Ramos (cell line): ENCODE results near the gene RBM15.

Source experiments
- in situ Hi-C: fragments of 300-500 bp; cut with MboI; formaldehyde crosslinking; loops from one replicate; pipeline ENCODE4 v1.14.3; 2022; ENCODE audit warnings: low sequenced_read_pairs; ENCODE audit not compliant: unreplicated experiment

The RBM15 gene

DNA sequence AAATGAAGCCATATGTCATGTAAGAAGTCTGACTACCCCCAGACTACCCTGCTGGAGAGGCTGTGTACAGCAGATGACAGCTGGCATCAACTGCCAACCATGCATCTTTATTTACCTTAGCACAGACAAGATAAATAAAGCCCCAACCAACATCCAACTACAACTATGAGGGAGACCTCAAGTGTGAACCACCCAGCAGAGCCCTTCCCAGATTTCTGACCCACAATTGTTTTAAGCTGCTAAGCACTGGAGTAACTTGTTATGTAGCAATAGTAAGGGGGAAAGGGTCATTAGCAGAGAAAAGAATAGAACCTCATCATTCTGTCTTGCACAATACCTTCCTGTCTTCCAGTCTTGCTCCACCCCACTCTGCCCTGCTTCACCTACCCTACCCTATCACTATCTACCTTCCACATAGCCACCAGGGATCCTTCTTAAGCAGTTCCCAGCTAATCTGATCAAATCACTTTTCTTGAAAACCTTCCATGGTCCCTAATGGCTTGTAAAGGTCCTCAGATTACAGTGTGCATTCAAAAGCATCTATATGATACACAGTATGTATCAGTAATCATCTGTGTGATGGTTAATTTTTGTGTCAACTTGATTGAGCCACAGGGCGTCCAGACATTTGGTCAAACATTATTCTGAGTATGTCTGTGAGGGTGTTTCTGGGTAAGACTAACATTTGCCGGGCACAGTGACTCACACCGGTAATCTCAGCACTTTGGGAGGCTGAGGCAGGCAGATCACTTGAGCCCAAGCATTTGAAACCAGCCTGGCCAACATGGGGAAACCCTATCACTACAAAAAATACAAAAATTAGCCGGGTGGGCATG, 19.6 kb upstream of the RBM15 start:
- in situ Hi-C loops: loop anchor here (5.0 kb wide), 1 partner anchor 117 kb away; no protein-coding TSS in a partner anchor

DNA sequence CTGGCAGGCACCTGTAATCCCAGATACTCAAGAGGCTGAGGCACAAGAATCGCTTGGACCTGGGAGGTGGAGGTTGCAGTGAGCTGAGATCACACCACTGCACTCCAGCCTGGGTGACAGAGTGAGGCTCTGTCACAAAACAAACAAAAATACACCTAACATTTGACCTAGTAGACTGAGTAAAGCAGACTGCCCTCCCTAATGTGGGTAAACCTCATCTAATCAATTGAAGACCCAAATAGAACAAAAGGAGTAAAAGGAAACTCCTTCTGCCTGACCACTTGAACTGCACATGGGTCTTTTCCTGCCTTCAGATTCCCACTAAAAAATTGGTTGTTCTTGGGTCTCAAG, 19.0 kb upstream of the RBM15 start:
- in situ Hi-C loops: loop anchor here (5.0 kb wide), 1 partner anchor 118 kb away; no protein-coding TSS in a partner anchor

DNA sequence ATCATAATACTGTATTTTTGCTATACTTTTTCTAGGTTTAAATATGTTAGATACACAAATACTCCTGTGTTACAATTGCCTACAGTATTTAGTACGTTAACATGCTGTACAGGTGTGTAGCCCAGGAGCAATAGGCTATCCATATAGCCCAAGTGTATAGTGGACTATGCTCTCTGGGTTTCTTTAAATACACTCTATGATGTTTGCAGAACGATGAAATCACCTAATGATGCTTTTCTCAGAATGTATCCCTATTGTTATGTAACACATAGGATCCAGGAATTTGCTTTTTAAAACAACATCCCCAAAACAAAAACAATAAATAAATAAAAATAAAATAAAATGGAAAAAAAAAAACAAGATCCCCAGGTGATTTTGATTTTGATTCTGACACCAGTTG, 18.1 kb upstream of the RBM15 start:
- in situ Hi-C loops: loop anchor here (5.0 kb wide), 1 partner anchor 119 kb away; no protein-coding TSS in a partner anchor

DNA sequence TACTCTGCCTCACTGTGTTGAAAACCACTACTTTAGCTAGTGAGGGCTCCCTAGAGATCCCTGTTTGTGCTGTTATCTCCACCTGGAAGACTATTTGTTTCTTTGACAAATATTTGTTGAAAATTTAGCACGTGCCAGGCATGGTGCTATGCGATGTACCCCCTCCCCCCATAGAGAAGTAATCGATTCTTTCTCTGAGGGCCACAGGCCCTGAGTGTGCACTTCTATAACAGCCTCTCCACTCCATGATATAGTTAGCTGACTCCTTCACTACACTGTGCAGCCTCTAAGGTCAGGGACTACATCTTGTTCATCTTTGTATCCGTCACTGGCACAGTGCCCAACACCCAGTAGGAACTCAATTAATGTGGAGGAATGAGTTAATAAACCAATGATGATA, 17.3 kb upstream of the RBM15 start:
- in situ Hi-C loops: loop anchor here (5.0 kb wide), 1 partner anchor 120 kb away; no protein-coding TSS in a partner anchor

DNA sequence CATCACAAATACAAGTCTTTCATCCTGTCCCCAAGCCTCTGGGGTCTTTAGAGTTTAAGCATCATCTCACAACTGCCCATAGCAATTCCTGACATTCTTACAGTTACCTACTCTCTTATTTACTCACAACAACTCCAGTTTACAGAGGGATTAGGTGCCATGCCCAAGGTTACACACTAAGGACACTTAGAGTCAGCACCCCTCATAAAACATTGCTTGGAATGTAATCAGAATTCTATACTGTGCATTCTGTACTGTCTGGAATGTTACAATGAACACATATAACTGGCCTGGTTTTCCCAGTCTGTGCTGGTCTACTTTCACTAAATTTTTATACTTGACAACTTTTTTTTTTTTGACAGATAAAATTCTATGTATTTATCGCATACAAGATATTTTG, 14.5 kb upstream of the RBM15 start:
- in situ Hi-C loops: loop anchor here (5.0 kb wide), 1 partner anchor 122 kb away; no protein-coding TSS in a partner anchor

DNA sequence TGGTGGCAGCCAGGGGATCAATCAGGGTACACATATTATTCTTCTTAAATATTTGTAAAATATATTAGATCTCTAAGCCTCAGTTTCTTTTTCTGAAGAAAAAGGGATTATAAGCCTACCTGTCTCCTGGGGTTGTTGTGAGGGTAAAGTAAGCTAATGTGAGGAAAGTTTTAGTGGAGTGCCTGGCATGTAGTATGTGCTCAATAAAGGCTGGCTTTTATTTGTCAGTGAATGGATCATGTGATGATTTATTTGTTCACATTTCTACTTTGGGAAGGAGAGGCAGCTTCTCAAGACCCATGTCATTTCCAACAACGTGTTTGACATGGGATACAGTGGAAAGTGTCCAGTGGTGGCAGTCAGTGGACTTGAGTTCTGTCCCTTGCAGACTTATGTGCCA, 12.4 kb upstream of the RBM15 start:
- in situ Hi-C loops: no loop called here

DNA sequence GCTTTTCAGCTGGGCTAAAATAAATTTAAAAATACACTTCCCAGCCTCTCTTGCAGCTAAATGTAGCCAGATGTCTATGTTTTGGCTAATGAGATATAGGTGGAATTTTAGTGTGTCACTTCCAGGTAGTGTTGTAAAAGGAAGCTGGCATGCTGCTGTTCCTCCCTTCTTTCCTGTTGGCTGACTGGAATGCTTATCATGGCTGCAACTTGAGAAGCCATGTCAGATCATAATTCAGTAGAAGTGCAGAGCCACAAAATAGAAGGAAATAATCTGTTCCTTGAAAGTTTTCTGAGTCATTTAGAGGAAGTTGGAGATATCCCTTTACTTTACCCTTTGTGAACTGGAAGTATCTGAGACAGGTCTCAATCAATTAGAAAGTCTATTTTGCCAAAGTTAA, 10.9 kb upstream of the RBM15 start:
- in situ Hi-C loops: no loop called here

DNA sequence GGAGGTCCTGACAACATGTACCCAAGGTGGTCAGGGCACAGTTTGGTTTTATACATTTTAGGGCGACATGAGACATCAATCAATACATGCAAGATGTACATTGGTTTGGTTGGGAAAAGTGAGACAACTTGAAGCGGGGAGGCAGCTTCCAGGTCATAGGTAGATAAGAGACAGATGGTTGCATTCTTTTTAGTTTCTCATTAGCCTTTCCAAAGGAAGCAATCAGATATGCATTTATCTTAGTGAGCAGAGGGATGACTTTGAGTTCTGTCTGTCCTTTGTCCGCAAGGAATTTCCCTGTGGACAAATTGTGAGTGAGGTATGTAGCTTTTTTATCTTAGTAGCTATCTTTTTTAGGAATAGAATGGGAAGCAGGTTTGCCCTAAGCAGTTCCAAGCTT, 10.5 kb upstream of the RBM15 start:
- in situ Hi-C loops: no loop called here

DNA sequence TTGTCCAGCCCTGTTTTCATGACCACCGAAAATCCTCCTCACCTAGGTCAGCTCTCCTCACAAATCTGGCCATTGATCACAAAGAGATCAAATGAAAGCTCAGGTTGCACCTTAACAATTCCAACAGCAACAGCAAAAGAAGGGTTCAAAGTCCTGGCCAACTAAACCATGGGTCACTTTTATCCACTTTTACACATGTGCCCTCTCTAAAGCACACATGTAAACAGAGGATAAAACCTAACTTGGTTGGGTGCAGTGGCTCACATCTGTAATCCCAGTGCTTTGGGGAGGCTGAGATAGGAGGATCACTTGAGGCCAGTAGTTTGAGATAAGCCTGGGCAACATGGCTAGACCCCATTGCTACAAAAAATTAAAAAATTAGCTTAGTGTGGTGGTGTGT, 3.9 kb upstream of the RBM15 start:
- in situ Hi-C loops: no loop called here

DNA sequence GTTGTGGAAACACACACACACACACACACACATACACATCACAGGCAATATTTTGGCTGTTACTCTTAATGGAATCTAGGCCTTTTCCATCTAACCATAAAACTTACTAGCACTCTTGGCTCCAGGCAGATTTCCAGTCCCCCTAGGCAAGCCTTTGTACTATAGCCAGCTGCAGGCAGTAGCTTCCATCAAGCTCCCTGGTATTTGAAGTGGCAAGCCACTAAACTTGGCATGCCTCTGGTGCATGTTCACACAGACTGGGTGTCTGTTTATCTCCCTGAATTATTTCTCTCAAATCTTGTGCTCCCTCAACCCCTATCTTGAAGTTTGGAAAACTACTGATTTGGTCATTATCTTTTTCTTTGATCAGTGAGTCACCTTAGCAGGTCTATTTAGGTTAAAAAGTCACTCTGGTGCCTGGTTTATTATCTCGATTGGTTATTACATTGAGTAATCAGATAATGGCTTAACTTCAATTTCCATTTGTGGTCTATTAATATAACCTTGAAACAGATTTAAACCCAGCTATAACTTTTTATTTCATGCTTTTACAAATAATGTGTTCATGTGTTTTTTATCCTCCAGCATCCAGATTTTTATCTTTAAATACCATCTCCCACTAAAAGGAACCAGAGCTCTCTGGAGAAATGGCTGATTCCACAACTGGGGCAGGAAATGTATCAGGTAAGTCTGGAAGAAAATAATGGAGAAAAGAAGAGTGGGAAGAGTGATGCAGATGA, 2.7 kb upstream of the RBM15 start:
- in situ Hi-C loops: no loop called here

DNA sequence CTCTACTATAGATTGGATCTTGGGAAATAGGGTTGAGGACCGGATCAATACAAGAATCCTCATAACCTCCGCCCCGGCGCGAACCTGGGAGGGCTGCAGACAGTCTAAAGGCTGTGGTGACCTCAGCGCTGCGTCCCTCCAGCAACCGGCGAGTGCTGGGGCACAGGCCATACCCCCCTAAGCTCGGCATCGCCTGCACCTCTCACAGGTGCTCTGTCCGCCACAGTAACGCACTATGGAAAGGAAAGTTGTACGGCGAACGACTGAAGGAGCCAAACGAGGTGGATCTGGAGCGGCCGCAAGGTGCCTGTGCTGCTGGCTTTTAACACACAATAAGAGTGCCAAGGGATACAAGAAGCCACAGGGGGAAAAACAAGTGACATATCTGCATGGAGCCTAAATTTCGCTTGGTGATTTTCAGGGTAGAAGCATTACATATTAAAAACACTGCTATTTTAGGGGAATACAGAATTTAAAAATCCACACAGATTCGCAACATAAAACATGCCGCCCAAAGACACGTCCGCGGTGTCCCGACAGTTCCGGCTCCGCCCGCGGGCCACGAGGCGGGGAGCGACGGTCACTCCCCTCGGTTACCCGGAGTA, 1.4 kb upstream of the RBM15 start:
- in situ Hi-C loops: no loop called here

DNA sequence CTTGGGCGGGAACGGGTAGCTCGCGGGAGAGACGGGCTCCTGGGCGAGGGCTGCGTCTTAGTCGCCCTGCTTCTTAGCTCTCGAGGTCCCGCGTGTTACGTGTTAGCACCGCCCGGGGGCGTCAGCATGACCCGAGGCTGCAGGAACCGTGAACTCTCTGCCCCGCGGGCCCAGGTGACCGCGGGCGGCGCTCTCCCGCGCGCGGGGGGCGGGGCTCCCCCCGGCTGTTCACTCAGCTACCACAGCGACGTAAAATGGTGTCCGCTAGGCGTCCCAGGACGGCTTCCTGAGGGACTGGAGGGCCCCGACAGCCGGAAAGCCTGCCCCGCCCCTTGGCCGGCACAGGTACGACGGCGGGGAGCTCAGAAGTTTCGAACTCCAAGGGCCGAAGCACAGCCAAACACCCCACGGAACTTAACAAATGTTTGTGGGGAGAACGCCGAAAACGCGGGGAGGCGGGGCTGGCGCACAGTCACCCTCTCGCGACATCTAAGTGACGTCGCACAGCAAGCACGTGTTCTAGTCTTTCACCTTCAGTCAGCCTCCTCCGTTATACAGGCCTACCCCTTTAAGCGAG, 780 bp upstream of the RBM15 start:
- in situ Hi-C loops: no loop called here

DNA sequence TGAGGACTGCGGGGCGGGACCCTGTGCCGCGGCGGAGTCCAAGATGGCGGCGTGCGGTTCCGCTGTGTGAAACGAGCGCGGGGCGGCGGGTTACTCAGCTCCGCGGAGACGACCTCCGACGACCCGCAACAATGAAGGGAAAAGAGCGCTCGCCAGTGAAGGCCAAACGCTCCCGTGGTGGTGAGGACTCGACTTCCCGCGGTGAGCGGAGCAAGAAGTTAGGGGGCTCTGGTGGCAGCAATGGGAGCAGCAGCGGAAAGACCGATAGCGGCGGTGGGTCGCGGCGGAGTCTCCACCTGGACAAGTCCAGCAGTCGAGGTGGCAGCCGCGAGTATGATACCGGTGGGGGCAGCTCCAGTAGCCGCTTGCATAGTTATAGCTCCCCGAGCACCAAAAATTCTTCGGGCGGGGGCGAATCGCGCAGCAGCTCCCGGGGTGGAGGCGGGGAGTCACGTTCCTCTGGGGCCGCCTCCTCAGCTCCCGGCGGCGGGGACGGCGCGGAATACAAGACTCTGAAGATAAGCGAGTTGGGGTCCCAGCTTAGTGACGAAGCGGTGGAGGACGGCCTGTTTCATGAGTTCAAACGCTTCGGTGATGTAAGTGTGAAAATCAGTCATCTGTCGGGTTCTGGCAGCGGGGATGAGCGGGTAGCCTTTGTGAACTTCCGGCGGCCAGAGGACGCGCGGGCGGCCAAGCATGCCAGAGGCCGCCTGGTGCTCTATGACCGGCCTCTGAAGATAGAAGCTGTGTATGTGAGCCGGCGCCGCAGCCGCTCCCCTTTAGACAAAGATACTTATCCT, 430 bp downstream of the RBM15 start:
- in situ Hi-C loops: no loop called here

DNA sequence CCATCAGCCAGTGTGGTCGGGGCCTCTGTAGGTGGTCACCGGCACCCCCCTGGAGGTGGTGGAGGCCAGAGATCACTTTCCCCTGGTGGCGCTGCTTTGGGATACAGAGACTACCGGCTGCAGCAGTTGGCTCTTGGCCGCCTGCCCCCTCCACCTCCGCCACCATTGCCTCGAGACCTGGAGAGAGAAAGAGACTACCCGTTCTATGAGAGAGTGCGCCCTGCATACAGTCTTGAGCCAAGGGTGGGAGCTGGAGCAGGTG, 961 bp downstream of the RBM15 start:
- in situ Hi-C loops: no loop called here

DNA sequence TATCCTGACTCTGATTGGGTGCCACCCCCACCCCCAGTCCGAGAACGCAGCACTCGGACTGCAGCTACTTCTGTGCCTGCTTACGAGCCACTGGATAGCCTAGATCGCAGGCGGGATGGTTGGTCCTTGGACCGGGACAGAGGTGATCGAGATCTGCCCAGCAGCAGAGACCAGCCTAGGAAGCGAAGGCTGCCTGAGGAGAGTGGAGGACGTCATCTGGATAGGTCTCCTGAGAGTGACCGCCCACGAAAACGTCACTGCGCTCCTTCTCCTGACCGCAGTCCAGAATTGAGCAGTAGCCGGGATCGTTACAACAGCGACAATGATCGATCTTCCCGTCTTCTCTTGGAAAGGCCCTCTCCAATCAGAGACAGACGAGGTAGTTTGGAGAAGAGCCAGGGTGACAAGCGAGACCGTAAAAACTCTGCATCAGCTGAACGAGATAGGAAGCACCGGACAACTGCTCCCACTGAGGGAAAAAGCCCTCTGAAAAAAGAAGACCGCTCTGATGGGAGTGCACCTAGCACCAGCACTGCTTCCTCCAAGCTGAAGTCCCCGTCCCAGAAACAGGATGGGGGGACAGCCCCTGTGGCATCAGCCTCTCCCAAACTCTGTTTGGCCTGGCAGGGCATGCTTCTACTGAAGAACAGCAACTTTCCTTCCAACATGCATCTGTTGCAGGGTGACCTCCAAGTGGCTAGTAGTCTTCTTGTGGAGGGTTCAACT, 2.1 kb downstream of the RBM15 start:
- in situ Hi-C loops: no loop called here

DNA sequence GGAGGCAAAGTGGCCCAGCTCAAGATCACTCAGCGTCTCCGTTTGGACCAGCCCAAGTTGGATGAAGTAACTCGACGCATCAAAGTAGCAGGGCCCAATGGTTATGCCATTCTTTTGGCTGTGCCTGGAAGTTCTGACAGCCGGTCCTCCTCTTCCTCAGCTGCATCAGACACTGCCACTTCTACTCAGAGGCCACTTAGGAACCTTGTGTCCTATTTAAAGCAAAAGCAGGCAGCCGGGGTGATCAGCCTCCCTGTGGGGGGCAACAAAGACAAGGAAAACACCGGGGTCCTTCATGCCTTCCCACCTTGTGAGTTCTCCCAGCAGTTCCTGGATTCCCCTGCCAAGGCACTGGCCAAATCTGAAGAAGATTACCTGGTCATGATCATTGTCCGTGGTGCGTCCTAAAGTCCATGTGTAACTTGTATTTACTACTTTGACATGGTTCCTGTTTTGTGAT, 2.7 kb downstream of the RBM15 start:
- in situ Hi-C loops: no loop called here

DNA sequence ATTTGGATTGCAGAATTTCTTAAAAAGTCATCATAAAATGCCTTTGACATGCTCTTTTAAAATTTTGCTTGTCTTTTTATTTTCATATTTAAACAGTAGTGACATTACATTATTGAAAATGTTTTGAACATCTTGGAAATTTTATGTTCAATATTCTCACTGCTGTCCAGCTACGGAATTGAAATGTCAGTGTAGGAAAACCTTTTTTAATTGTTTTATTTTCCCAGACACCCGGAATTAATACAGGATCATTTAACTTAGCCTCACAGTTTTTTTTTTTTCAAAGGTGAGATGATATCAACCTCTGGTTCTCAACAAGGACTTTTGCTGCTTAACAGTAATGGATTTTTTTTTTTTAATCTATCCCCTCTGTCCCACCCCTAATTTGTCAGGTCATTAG, 4.1 kb downstream of the RBM15 start:
- in situ Hi-C loops: no loop called here

DNA sequence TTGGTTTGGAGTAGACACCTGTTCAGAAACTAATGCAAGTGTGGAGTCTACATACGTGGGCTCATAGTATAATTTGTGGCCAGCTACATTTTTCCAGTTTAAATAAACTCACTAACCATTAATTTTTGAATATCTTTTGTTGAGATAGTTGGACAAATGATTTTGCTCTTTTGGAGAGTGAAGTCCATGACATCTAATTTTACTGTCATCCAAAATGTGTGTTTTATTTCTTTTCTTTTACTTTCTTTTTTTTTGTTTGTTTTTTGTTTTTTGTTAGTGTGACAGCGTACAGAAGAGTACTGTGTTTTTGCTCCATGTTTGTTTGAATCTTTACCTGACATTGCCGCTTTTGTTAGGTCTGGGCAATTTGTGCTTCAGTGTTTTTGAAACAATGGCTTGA, 5.0 kb downstream of the RBM15 start:
- in situ Hi-C loops: no loop called here

DNA sequence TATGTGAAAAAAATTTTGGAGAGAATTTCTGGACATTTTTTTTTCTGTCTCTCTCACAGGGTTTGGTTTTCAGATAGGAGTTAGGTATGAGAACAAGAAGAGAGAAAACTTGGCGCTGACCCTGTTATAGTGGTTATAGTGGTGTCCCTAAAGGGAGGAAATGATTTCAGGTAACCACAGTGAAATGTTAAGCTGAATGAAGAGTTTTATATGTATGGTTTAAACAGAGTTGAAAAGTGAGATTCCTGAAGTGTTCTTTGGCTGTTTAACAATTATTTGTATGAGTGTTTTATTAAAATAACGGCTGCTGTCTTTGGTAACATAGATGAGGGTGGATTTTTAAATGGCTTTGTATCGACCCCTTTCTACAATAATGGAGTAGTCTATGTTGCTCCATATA, 6.3 kb downstream of the RBM15 start:
- in situ Hi-C loops: no loop called here

DNA sequence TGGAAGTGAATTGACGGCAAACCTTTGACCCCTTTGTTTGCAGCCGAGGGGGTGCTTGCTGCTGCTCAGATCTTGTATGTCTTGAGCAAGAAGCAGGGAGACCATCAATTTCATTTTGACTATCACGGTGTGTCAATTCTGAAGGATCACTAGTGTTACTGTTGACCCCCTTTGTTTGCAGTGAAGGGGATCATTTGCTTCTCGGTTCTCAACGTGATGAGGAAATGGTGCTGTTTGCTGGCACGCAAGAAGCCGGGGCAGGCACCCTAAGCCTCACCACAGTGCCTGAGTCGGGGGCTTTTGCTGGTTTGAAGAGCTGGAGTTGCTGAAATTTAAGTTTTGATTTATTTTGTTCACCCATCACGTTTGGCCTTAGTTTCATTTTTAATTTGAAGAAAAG, 7.5 kb downstream of the RBM15 start:
- in situ Hi-C loops: no loop called here
